Heart right ventricle (tissue), 16 donors: Measurements from ENCODE around the gene SOCS7. TPM values are rescaled to one million over a fixed set of nuclear protein-coding genes. Genes with fewer than 3 reads are reported as not detected.
A peak's percentile ranks its signal among the peaks of the same experiment; 100 is the strongest.

ENCODE experiments used
- ATAC-seq, 8 donors: fragments of 200-7000 bp; cut with Tn5 transposase; one replicate each; pipeline ENCODE4 v1.9.1; 2020; ENCODE audit warnings: mild to moderate bottlenecking in 8 of 8, moderate library complexity in 8 of 8, moderate number of reproducible peaks in 1 of 8
- DNase-seq, 2 donors: peaks; one replicate each; pipeline ENCODE4 v3.0.0-alpha.2; 2020
- H3K27ac ChIP-seq, 10 donors: fragments of 200-600 bp; sonication (generic) in 2 of 10; one replicate each; pipeline versions ENCODE4 v1.5.0 to v1.8.0; 2020 to 2022; ENCODE audit warnings: mild to moderate bottlenecking in 3 of 10
- H3K27me3 ChIP-seq, 7 donors: fragments of 200-600 bp; one replicate each; pipeline ENCODE4 v1.8.0; 2021 to 2022; ENCODE audit warnings: mild to moderate bottlenecking in 2 of 7
- H3K36me3 ChIP-seq, 9 donors: fragments of 200-600 bp; sonication (generic) in 1 of 9; one replicate each; pipeline versions ENCODE4 v1.5.0 to v1.8.0; 2020 to 2022; ENCODE audit warnings: mild to moderate bottlenecking in 2 of 9
- H3K4me1 ChIP-seq, 9 donors: fragments of 200-600 bp; sonication (generic) in 1 of 9; one replicate each; pipeline versions ENCODE4 v1.5.0 to v1.8.0; 2020 to 2022; ENCODE audit warnings: mild to moderate bottlenecking in 4 of 9
- H3K4me3 ChIP-seq, 10 donors: fragments of 200-600 bp; sonication (generic) in 2 of 10; one replicate each; pipeline versions ENCODE4 v1.5.0 to v1.8.0; 2020 to 2022; ENCODE audit warnings: mild to moderate bottlenecking in 7 of 10, moderate library complexity in 2 of 10
- H3K9me3 ChIP-seq, 11 donors: fragments of 200-600 bp in 10 of 11; sonication (generic) in 2 of 11; one replicate each; pipeline versions ENCODE4 v1.5.0 to v1.8.0; 2013 to 2022; ENCODE audit warnings: mild to moderate bottlenecking in 2 of 11, control low read depth in 1 of 11, moderate library complexity in 1 of 11
- CTCF ChIP-seq, 9 donors: fragments of 200-600 bp; sonication (generic) in 2 of 9; IDR thresholded peaks; one replicate each; pipeline versions ENCODE4 v1.5.0 to v1.8.0; 2021 to 2022; ENCODE audit warnings: antibody characterized with exemption in 9 of 9, mild to moderate bottlenecking in 5 of 9, moderate library complexity in 1 of 9
- WGBS, 2 donors: extraction: QIAGEN DNeasy Blood & Tissue Kit; methylation state at CpG; one replicate each; pipeline ENCODE4 v1.1.7; 2013; ENCODE audit warnings: inconsistent platforms in 1 of 2; 5-methylcytosine and 5-hydroxymethylcytosine counted together
- intact Hi-C, 10 donors: fragments of 100-400 bp; cut with DNase I; formaldehyde crosslinking; loops; one replicate each; pipeline versions ENCODE4 v1.11.1 to v1.14.2; 2022
- polyA plus RNA-seq, 2 donors: library from polyadenylated mRNA; stranded (reverse); fragments of 200-250 nt; gene quantifications; one replicate each; pipeline ENCODE4 v1.2.3, GENCODE V29; 2013
- total RNA-seq, 10 donors: library from RNA; stranded (reverse); fragmentation: NEBNext Ultra II Directional in 3 of 10; extraction: Animal tissue kit (Norgen Biotek cat#: 25700) in 3 of 10; gene quantifications; one replicate each; pipeline versions ENCODE4 v1.2.1 to v1.2.4, GENCODE V29; 2021 to 2023
- donor health status: Arrhythmogenic right ventricular cardiomyopathy.
- donor health status: ischemic (EF 13 %, LVEDD 7.1; RV severe dilation, severe dysfunction).
- donor health status: healthy with polysubstance abuse.
- donor health status: DM: no; HTN: yes; CAD: no.
- donor health status: DM: no; HTN: no; CAD: no.
- donor health status: ischemic (EF 25% LVEDD 6.9; RV normal size, moderate dysfunction).
- donor health status: ischemic (EF 25% LVEDD 5.7; RV mildly dilated, moderate dysfunction).
- donor health status: healthy.
- donor health status: DM: yes; HTN: yes; CAD: no.
- donor health status: Ischemic cardiomyopathy.
- donor health status: ischemic (EF 35%, LVEDD 5.7; RV mildly dilated, moderate dysfunction).
- donor health status: nonischemic (EF 11% LVEDD 7.7; RV severe dilation, severe dysfunction).
- donor health status: DM: yes; HTN: yes; CAD: no.
- donor health status: PGD.
- donor health status: ischemic (EF 29% LVEDD 5.4; RV normal size, mild dysfunction).
- donor health status: nonischemic (EF 23%, LVEDD 6.1; RV moderate dilation, normal function).

Gene SOCS7
- total and polyA plus RNA-seq, 12 donors: 2.9 to 23.8 (median 15.1) TPM

- Histone ChIP-seq H3K36me3 (peaks cover 0 to 46% (median 9%) of the 10 kb centered on the region in 9 donors), H3K9me3 (no peaks in the 10 kb centered on the region), H3K4me1 (peaks cover 0 to 17% (median 10%) of the 10 kb centered on the region in 9 donors), H3K27me3 (peaks cover 0 to under 1% (median 0%) of the 10 kb centered on the region in 7 donors), H3K27ac (no peak overlapping the region), H3K4me3 (no peak overlapping the region)
- intact Hi-C loops: loop anchor here in 1 of 10 donors (5.0 to 10.0 kb wide), 2 partner anchors 53 to 80 kb away; no protein-coding TSS in a partner anchor
- WGBS, 2 donors: 75 to 85% methylated on average over 2 of the region's 2 CpGs
- no peak for ATAC-seq
- TF ChIP-seq CTCF (IDR thresholded peaks at IDR 0.05): no peak
- no peak for DNase-seq
Measured at GRCh38 chr17:38324772-38325171, 26.9 kb upstream of the SOCS7 start.

GRCh38 chr17:38325221-38325851 lies 26.3 kb upstream of the SOCS7 start:
- 57 to 63% methylated on average over 5 of the region's 5 CpGs for WGBS, 2 donors
- ATAC-seq (no peak), DNase-seq (no peak)
- no peak for TF ChIP-seq CTCF (IDR thresholded peaks at IDR 0.05)
- no peaks in the 10 kb centered on the region for H3K9me3 ChIP-seq
- peaks cover 0 to 6% (median 0%) of the 10 kb centered on the region in 7 donors for H3K27me3 ChIP-seq
- intact Hi-C loops: loop anchor here in 1 of 10 donors (10.0 kb wide), 1 partner anchor 79 kb away; no protein-coding TSS in a partner anchor
- no peak overlapping the region for H3K27ac ChIP-seq
- H3K4me1 ChIP-seq: peaks cover 0 to 17% (median 10%) of the 10 kb centered on the region in 9 donors
- H3K36me3 ChIP-seq: peaks cover 0 to 40% (median 9%) of the 10 kb centered on the region in 9 donors
- H3K4me3 ChIP-seq: no peak overlapping the region

- no peak for TF ChIP-seq CTCF (IDR thresholded peaks at IDR 0.05)
- Histone ChIP-seq H3K4me3 (no peak overlapping the region), H3K36me3 (peaks cover 0 to 21% (median 5%) of the 10 kb centered on the region in 9 donors), H3K27me3 (peaks cover 0 to 12% (median 0%) of the 10 kb centered on the region in 7 donors), H3K9me3 (no peaks in the 10 kb centered on the region), H3K27ac (peak overlapping the region in 2 of 10 donors; percentile 39 to 53), H3K4me1 (peaks cover 0 to 17% (median 10%) of the 10 kb centered on the region in 9 donors)
- ATAC-seq (peak in 7 of 8 donors; percentile 32 to 76 (median 52)), DNase-seq (peak in 1 of 2 donors; percentile 31)
- WGBS, 2 donors: 76 to 78% methylated on average over 8 of the region's 8 CpGs
- intact Hi-C loops: loop anchor here in 1 of 10 donors (10.0 kb wide), 1 partner anchor 78 kb away; no protein-coding TSS in a partner anchor
Measured at GRCh38 chr17:38326996-38327792, 24.4 kb upstream of the SOCS7 start.

GRCh38 chr17:38327936-38328335 lies 23.7 kb upstream of the SOCS7 start:
- ATAC-seq: no peak
- Histone ChIP-seq H3K27ac (no peak overlapping the region), H3K36me3 (peaks cover 0 to 14% (median 5%) of the 10 kb centered on the region in 9 donors), H3K9me3 (no peaks in the 10 kb centered on the region), H3K4me3 (no peak overlapping the region), H3K27me3 (peaks cover 0 to 19% (median 0%) of the 10 kb centered on the region in 7 donors), H3K4me1 (peaks cover 0 to 17% (median 10%) of the 10 kb centered on the region in 9 donors)
- TF ChIP-seq CTCF (IDR thresholded peaks at IDR 0.05): no peak
- no peak for DNase-seq
- intact Hi-C loops: loop anchor here in 1 of 10 donors (10.0 kb wide), 1 partner anchor 77 kb away; no protein-coding TSS in a partner anchor
- WGBS, 2 donors: 48 to 64% methylated on average over 1 of the region's 1 CpG
